RWPE2 (cell line): Measurements from ENCODE around the gene PRKAG2.
A peak's percentile ranks its signal among the peaks of the same experiment; 100 is the strongest.

Experiments used
- ATAC-seq: fragments of 200-7000 bp; cut with Tn5 transposase; 3 replicates; pipeline ENCODE4 v1.9.1; 2021; ENCODE audit warnings: low read depth
- DNase-seq: peaks from one replicate; pipeline ENCODE4 v3.0.0-alpha.2; 2020; ENCODE audit warnings: low spot score
- H3K27ac ChIP-seq: fragments of 450-650 bp; 2 replicates; pipeline ENCODE4 v1.5.1; 2017; ENCODE audit warnings: mild to moderate bottlenecking; ENCODE audit not compliant: poor library complexity, severe bottlenecking
- H3K27me3 ChIP-seq: fragments of 250-450 bp; sonication (Bioruptor Pico); 2 replicates; pipeline ENCODE4 v1.5.1; 2021; ENCODE audit warnings: mild to moderate bottlenecking, moderate library complexity; ENCODE audit not compliant: insufficient read depth, poor library complexity, severe bottlenecking
- H3K36me3 ChIP-seq: fragments of 250-450 bp; sonication (Bioruptor Pico); 2 replicates; pipeline ENCODE4 v1.5.1; 2020; ENCODE audit warnings: low read depth, mild to moderate bottlenecking, moderate library complexity
- H3K4me1 ChIP-seq: fragments of 250-450 bp; sonication (Bioruptor Pico); 2 replicates; pipeline ENCODE4 v1.5.1; 2021; ENCODE audit warnings: mild to moderate bottlenecking, moderate library complexity; ENCODE audit not compliant: insufficient read depth, poor library complexity, severe bottlenecking
- H3K4me3 ChIP-seq: fragments of 250-450 bp; sonication (Bioruptor Pico); 2 replicates; pipeline ENCODE4 v1.5.1; 2021; ENCODE audit warnings: mild to moderate bottlenecking, moderate library complexity; ENCODE audit not compliant: severe bottlenecking
- H3K9me3 ChIP-seq: fragments of 250-450 bp; sonication (Bioruptor Pico); 2 replicates; pipeline ENCODE4 v1.5.1; 2021; ENCODE audit warnings: mild to moderate bottlenecking, moderate library complexity; ENCODE audit not compliant: severe bottlenecking
- CTCF ChIP-seq: fragments of 450-650 bp; IDR thresholded peaks from one replicate; pipeline ENCODE4 v1.5.1; 2017; ENCODE audit warnings: mild to moderate bottlenecking, moderate library complexity; ENCODE audit not compliant: poor library complexity, severe bottlenecking

Gene PRKAG2

GRCh38 chr7:151852486-151853396, 24.2 kb downstream of the PRKAG2 start:
- Histone ChIP-seq H3K9me3 (no peaks in the 10 kb centered on the region), H3K27ac (no peak overlapping the region), H3K36me3 (no peaks in the 10 kb centered on the region), H3K4me1 (no peaks in the 10 kb centered on the region), H3K27me3 (no peaks in the 10 kb centered on the region), H3K4me3 (no peak overlapping the region)
- TF ChIP-seq CTCF: no peak
- no peak for ATAC-seq
- no peak for DNase-seq

- ATAC-seq (no peak), DNase-seq (peak; percentile 31)
- no peak overlapping the region for H3K27ac ChIP-seq
- H3K4me3 ChIP-seq: no peak overlapping the region
- H3K9me3 ChIP-seq: no peaks in the 10 kb centered on the region
- TF ChIP-seq CTCF: no peak
- H3K4me1 ChIP-seq: no peaks in the 10 kb centered on the region
- no peaks in the 10 kb centered on the region for H3K27me3 ChIP-seq
- no peaks in the 10 kb centered on the region for H3K36me3 ChIP-seq
Observed at GRCh38 chr7:151851782-151852181, 25.1 kb downstream of the PRKAG2 start.

GRCh38 chr7:151851145-151851751, 25.7 kb downstream of the PRKAG2 start:
- H3K4me1 ChIP-seq: no peaks in the 10 kb centered on the region
- no peak overlapping the region for H3K4me3 ChIP-seq
- TF ChIP-seq CTCF: no peak
- no peaks in the 10 kb centered on the region for H3K27me3 ChIP-seq
- no peaks in the 10 kb centered on the region for H3K9me3 ChIP-seq
- peak; percentile 30 for DNase-seq
- H3K27ac ChIP-seq: no peak overlapping the region
- peak; percentile 60 for ATAC-seq
- no peaks in the 10 kb centered on the region for H3K36me3 ChIP-seq

GRCh38 chr7:151850491-151851124, 26.3 kb downstream of the PRKAG2 start:
- no peaks in the 10 kb centered on the region for H3K36me3 ChIP-seq
- DNase-seq: peak; percentile 50
- no peak for TF ChIP-seq CTCF
- ATAC-seq: no peak
- H3K4me1 ChIP-seq: no peaks in the 10 kb centered on the region
- H3K9me3 ChIP-seq: no peaks in the 10 kb centered on the region
- H3K4me3 ChIP-seq: no peak overlapping the region
- no peaks in the 10 kb centered on the region for H3K27me3 ChIP-seq
- H3K27ac ChIP-seq: no peak overlapping the region
